Ovary (tissue), 3 donors: ENCODE measurements around the gene NPAS2.

Experiments used
- EP300 ChIP-seq: sonication (generic); formaldehyde crosslinking; IDR thresholded peaks from one replicate; pipeline ENCODE4 v1.6.1; 2017; ENCODE audit warnings: antibody characterized with exemption
- TF ChIP-seq, protein P1 (sequence below), 3 donors: fragments of 450-650 bp in 2 of 3; fragments of 200-600 bp in 1 of 3; IDR thresholded peaks; one replicate each; pipeline versions ENCODE4 v1.5.1 to v1.8.0; 2016 to 2022; ENCODE audit warnings: antibody characterized with exemption in 3 of 3, mild to moderate bottlenecking in 1 of 3
- donor health status: DM: no; HTN: no; CAD: no.

DNA sequence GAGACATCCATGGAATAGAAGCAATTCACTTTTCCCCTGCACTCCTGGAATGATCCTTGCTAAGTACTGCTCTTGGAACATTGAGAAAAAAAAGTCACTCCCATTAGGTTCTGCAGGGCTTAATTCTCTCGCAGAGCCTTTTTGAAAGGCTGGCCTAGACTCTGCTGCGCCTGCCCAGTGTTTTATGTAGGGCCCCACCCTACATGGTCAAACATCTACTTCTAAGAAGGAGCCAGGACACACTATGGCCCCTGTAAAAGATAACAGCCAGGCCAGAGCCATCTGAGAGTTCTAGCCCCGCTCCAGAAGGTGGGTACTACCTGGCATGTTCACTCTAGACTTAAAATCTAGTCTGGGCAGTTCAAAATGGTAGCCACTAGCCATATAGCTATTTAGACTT lies 30.6 kb upstream of the NPAS2 start:
- TF ChIP-seq, protein P1, sequence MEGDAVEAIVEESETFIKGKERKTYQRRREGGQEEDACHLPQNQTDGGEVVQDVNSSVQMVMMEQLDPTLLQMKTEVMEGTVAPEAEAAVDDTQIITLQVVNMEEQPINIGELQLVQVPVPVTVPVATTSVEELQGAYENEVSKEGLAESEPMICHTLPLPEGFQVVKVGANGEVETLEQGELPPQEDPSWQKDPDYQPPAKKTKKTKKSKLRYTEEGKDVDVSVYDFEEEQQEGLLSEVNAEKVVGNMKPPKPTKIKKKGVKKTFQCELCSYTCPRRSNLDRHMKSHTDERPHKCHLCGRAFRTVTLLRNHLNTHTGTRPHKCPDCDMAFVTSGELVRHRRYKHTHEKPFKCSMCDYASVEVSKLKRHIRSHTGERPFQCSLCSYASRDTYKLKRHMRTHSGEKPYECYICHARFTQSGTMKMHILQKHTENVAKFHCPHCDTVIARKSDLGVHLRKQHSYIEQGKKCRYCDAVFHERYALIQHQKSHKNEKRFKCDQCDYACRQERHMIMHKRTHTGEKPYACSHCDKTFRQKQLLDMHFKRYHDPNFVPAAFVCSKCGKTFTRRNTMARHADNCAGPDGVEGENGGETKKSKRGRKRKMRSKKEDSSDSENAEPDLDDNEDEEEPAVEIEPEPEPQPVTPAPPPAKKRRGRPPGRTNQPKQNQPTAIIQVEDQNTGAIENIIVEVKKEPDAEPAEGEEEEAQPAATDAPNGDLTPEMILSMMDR (IDR thresholded peaks at IDR 0.05) = no peak
- TF ChIP-seq EP300 = no peak
